Epithelial cell of esophagus (primary cell): ENCODE results near the gene ZBTB39.
A peak's percentile ranks its signal among the peaks of the same experiment; 100 is the strongest.
"Not testable (repeated sequence)": the region's sequence is repeated elsewhere in the genome, so short reads cannot be mapped to it uniquely, and the experiment has no call there.

ENCODE experiments used
- DNase-seq: peaks from one replicate; pipeline ENCODE4 v3.0.0; 2010; ENCODE audit warnings: low read depth
- H3K4me3 ChIP-seq: 2 replicates; pipeline ENCODE4 v1.5.1; 2011; ENCODE audit warnings: mild to moderate bottlenecking, low read length, control low read depth
- TF ChIP-seq, protein P1 (sequence below): IDR thresholded peaks from 2 replicates; pipeline ENCODE4 v1.5.1; 2011; ENCODE audit warnings: low read depth, mild to moderate bottlenecking, low read length, control low read depth, inconsistent platforms; ENCODE audit not compliant: insufficient read depth; ENCODE audit errors: missing control alignments

The ZBTB39 gene

GRCh38 chr12:56987551-56988053 lies 18.7 kb downstream of the ZBTB39 start:
- peak; percentile 79 for DNase-seq
- H3K4me3 ChIP-seq, result no peak overlapping the region
- TF ChIP-seq, protein P1, sequence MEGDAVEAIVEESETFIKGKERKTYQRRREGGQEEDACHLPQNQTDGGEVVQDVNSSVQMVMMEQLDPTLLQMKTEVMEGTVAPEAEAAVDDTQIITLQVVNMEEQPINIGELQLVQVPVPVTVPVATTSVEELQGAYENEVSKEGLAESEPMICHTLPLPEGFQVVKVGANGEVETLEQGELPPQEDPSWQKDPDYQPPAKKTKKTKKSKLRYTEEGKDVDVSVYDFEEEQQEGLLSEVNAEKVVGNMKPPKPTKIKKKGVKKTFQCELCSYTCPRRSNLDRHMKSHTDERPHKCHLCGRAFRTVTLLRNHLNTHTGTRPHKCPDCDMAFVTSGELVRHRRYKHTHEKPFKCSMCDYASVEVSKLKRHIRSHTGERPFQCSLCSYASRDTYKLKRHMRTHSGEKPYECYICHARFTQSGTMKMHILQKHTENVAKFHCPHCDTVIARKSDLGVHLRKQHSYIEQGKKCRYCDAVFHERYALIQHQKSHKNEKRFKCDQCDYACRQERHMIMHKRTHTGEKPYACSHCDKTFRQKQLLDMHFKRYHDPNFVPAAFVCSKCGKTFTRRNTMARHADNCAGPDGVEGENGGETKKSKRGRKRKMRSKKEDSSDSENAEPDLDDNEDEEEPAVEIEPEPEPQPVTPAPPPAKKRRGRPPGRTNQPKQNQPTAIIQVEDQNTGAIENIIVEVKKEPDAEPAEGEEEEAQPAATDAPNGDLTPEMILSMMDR, result peak; percentile 94

DNA sequence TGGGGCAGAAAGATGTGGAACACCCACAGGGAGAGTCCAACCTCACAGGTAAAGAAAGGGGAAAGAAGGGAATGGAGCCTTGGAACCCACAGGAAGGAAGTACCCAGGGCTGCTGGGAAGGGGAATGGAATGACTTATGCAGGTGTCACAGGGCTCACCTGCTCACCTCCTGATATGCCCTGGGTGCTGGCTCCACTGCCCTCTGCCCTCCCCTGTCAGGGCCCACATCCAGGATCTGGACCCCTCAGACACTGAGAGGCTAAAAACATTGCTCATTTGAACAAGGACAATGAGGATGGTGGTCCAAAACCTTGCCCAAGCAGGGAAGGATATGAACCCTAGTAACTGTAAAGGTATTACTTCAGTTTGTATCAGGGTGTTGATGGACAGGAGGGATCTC lies 19.3 kb downstream of the ZBTB39 start:
- DNase-seq, result no peak
- TF ChIP-seq, protein P1, result no peak

DNA sequence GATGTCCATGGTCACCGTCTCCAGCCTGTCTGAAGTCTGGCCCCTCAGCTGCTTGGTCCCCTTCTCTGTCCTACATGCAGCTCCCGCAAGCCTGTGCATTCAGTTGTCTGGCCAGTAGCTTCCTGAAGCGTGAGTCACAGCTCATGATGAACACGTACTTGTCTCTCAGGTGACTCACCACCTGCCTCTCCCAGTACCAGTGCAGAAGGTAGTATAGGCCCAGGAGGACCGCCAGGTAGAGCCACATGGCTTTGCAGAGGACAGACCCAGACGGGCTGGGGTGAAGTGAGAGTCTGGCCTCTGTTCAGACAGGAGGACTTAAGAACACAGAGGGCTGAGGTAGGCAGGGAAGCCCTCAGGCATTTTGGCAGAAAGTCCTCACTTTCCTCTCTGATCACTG lies 20.6 kb downstream of the ZBTB39 start:
- DNase-seq, result peak; percentile 98

More for the DNA sequence above, 19.3 kb downstream of the ZBTB39 start:
- H3K4me3 ChIP-seq, result no peak overlapping the region

DNA sequence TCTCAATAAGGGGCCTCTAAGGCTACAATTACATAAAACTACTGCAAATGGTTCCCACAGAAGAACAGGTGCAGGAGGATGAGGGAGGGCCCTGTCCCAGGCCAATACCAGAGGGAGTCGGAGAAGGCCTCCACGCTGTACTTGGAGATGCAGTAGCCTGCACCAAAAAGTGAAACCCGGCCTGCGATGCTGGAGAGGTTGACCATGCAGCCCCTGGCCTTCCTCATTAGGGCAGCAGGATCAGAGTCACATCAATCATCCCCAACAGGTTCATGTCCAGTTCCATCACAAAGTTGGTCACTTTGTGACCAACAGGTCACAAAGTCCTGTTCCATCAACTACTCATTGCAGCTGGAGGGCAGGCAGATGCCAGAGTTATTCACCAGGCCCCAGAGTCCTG lies 23.0 kb downstream of the ZBTB39 start:
- TF ChIP-seq, protein P1, result no peak
- DNase-seq, result no peak
- H3K4me3 ChIP-seq, result no peak overlapping the region

More for the DNA sequence above, 20.6 kb downstream of the ZBTB39 start:
- H3K4me3 ChIP-seq, result not testable (repeated sequence)
- TF ChIP-seq, protein P1, result peak; percentile 40

- not testable (repeated sequence) for DNase-seq
Observed at GRCh38 chr12:56982578-56983236, 23.6 kb downstream of the ZBTB39 start.

GRCh38 chr12:56980941-56981530 lies 25.3 kb downstream of the ZBTB39 start:
- TF ChIP-seq, protein P1, result no peak
- no peak for DNase-seq
- H3K4me3 ChIP-seq, result no peak overlapping the region

More at GRCh38 chr12:56982578-56983236, 23.6 kb downstream of the ZBTB39 start:
- H3K4me3 ChIP-seq, result not testable (repeated sequence)

DNA sequence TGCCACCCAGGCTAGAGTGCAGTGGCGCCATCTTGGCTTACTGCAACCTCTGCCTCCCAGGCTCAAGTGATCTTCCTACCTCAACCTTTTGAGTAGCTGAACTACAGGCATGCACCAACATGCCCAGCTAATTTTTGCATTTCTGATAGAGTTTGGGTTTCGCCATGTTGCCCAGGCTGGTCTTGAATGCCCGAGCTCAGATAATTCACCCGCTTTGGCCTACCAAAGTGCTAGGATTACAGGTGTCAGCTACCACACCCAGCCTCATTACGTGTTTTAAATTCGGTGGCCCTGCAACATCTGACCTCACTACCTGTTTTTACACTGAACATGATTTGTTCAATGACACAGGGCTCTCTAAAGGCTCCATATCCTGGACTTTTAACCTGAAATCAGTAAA lies 26.1 kb downstream of the ZBTB39 start:
- peak; percentile 46 for DNase-seq
- no peak overlapping the region for H3K4me3 ChIP-seq
- TF ChIP-seq, protein P1, result no peak
